HG02970 (cell line): ENCODE results near the gene FRMD1.

Source experiments
- ATAC-seq: cut with Tn5 transposase; IDR thresholded peaks from one replicate; pipeline ENCODE4 v1.9.1; 2021; ENCODE audit warnings: mild to moderate bottlenecking, moderate library complexity, moderate number of reproducible peaks; ENCODE audit not compliant: unreplicated experiment, low FRiP score

Gene FRMD1

GRCh38 chr6:168113226-168113625 lies 34.2 kb upstream of the FRMD1 start:
- ATAC-seq = no peak

GRCh38 chr6:168111911-168112310 lies 32.9 kb upstream of the FRMD1 start:
- ATAC-seq = no peak

- no peak for ATAC-seq
These were observed 31.4 kb upstream of the FRMD1 start for GRCh38 chr6:168110437-168110836.

- ATAC-seq = no peak
These were observed 30.2 kb upstream of the FRMD1 start for GRCh38 chr6:168109171-168109570.

GRCh38 chr6:168107191-168107983 lies 28.4 kb upstream of the FRMD1 start:
- ATAC-seq = no peak

- no peak for ATAC-seq
These were observed 27.6 kb upstream of the FRMD1 start for GRCh38 chr6:168106633-168107005.

GRCh38 chr6:168105813-168106632 lies 27.0 kb upstream of the FRMD1 start:
- ATAC-seq = no peak

GRCh38 chr6:168104636-168105035 lies 25.6 kb upstream of the FRMD1 start:
- ATAC-seq = no peak

- ATAC-seq = no peak
These were observed 24.2 kb upstream of the FRMD1 start for GRCh38 chr6:168103050-168103830.

- no peak for ATAC-seq
These were observed 23.4 kb upstream of the FRMD1 start for GRCh38 chr6:168102315-168102985.

- ATAC-seq = no peak
These were observed 22.7 kb upstream of the FRMD1 start for GRCh38 chr6:168101590-168102314.

GRCh38 chr6:168100803-168101589 lies 22.0 kb upstream of the FRMD1 start:
- no peak for ATAC-seq

GRCh38 chr6:168100011-168100802 lies 21.2 kb upstream of the FRMD1 start:
- no peak for ATAC-seq

GRCh38 chr6:168099201-168100010 lies 20.4 kb upstream of the FRMD1 start:
- no peak for ATAC-seq

- ATAC-seq = no peak
These were observed 19.4 kb upstream of the FRMD1 start for GRCh38 chr6:168098431-168098861.

- ATAC-seq = no peak
These were observed 18.8 kb upstream of the FRMD1 start for GRCh38 chr6:168097621-168098430.

GRCh38 chr6:168097221-168097620 lies 18.2 kb upstream of the FRMD1 start:
- ATAC-seq = no peak
